ENCODE results near the gene CRYGN.

- no peak for TF ChIP-seq POLR2A (IDR thresholded peaks at IDR 0.05)
- TF ChIP-seq CTCF (IDR thresholded peaks at IDR 0.05) = no peak
Measured at GRCh38 chr7:151387161-151388006, 52.6 kb downstream of the CRYGN start.

All from uterus (tissue), 2 donors.